Upper lobe of right lung (tissue), 1 donor: Measurements from ENCODE around the gene PLCB4. TPM values are rescaled to one million over a fixed set of nuclear protein-coding genes. Genes with fewer than 3 reads are reported as not detected.

ENCODE experiments used
- ATAC-seq: fragments of 200-7000 bp; cut with Tn5 transposase; one replicate; pipeline ENCODE4 v1.9.1; 2020; ENCODE audit warnings: mild to moderate bottlenecking, moderate library complexity
- DNase-seq: peaks from one replicate; pipeline ENCODE4 v3.0.0-alpha.2; 2020
- H3K27ac ChIP-seq: fragments of 200-600 bp; one replicate; pipeline ENCODE4 v1.8.0; 2022
- H3K27me3 ChIP-seq: fragments of 200-600 bp; one replicate; pipeline ENCODE4 v1.8.0; 2022; ENCODE audit warnings: mild to moderate bottlenecking
- H3K36me3 ChIP-seq: fragments of 200-600 bp; one replicate; pipeline ENCODE4 v1.8.0; 2022
- H3K4me1 ChIP-seq: fragments of 200-600 bp; one replicate; pipeline ENCODE4 v1.8.0; 2022
- H3K4me3 ChIP-seq: fragments of 200-600 bp; one replicate; pipeline ENCODE4 v1.8.0; 2022; ENCODE audit warnings: mild to moderate bottlenecking
- H3K9me3 ChIP-seq: fragments of 200-600 bp; one replicate; pipeline ENCODE4 v1.8.0; 2022
- intact Hi-C: fragments of 100-400 bp; cut with DNase I; formaldehyde crosslinking; loops from one replicate; pipeline ENCODE4 v1.11.0; 2022
- total RNA-seq: library from RNA; stranded (reverse); fragmentation: NEBNext Ultra II Directional; extraction: Animal tissue kit (Norgen Biotek cat#: 25700); gene quantifications from one replicate; pipeline ENCODE4 v1.2.1, GENCODE V29; 2021
- TF ChIP-seq, protein P1 (sequence below): fragments of 200-600 bp; IDR thresholded peaks from one replicate; pipeline ENCODE4 v1.8.0; 2022; ENCODE audit warnings: antibody characterized with exemption
- donor health status: DM: no; HTN: yes; CAD: no; lungs with severe emphysema.

PLCB4 gene
- total RNA-seq, 1 donor from 2014 or later: 7.9 TPM

- ATAC-seq (no peak), DNase-seq (no peak)
- Histone ChIP-seq H3K27ac (no peak overlapping the region), H3K4me3 (no peak overlapping the region), H3K27me3 (no peaks in the 10 kb centered on the region), H3K4me1 (no peaks in the 10 kb centered on the region), H3K36me3 (no peaks in the 10 kb centered on the region), H3K9me3 (no peaks in the 10 kb centered on the region)
- intact Hi-C loops: no loop called here
- TF ChIP-seq, protein P1, sequence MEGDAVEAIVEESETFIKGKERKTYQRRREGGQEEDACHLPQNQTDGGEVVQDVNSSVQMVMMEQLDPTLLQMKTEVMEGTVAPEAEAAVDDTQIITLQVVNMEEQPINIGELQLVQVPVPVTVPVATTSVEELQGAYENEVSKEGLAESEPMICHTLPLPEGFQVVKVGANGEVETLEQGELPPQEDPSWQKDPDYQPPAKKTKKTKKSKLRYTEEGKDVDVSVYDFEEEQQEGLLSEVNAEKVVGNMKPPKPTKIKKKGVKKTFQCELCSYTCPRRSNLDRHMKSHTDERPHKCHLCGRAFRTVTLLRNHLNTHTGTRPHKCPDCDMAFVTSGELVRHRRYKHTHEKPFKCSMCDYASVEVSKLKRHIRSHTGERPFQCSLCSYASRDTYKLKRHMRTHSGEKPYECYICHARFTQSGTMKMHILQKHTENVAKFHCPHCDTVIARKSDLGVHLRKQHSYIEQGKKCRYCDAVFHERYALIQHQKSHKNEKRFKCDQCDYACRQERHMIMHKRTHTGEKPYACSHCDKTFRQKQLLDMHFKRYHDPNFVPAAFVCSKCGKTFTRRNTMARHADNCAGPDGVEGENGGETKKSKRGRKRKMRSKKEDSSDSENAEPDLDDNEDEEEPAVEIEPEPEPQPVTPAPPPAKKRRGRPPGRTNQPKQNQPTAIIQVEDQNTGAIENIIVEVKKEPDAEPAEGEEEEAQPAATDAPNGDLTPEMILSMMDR: no peak
These were observed 117.5 kb downstream of the PLCB4 start for GRCh38 chr20:9186396-9186795.

DNA sequence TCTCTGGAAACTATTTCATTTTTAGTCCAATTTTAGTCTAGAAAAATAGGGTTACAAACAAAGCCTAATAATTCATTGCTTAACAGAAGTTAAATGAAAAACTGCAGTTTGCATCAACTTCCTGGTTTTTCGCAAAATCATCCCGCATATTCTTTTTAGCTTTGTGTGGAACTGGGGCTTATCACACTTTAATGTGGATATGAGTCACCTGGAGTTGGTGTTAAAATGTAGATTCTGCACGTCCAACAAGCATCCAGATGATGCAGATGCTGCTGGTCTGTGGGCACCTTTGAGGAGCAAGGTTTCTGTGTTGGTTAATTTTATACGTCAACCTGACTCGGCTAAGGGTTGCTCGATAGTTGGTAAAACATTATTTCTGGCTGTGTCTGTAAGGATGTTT is 126.1 kb downstream of the PLCB4 start:
- Histone ChIP-seq H3K4me1 (no peaks in the 10 kb centered on the region), H3K9me3 (no peaks in the 10 kb centered on the region), H3K4me3 (no peak overlapping the region), H3K27me3 (no peaks in the 10 kb centered on the region), H3K27ac (no peak overlapping the region), H3K36me3 (no peaks in the 10 kb centered on the region)
- DNase-seq (no peak), ATAC-seq (no peak)
- intact Hi-C loops: no loop called here
- TF ChIP-seq, protein P1: no peak

DNA sequence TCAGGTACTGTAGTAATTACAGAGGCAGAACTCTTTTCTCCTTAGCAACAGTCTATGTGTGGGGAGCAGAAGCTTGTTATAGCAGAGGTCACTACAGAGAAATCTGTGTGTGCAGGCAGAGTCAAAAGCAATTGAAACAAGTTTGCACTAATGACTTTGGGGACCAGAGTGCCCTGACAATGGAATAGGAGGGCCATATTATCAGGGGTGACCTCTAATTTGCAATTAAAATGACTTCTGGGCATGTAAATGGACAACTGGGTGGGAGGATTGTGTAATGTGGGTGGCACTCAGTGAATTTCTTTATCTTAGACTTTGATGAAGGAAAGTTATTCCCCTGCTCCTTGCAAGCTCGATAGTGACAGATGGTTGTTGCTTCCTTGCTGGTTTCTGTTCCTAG is 127.2 kb downstream of the PLCB4 start:
- no peaks in the 10 kb centered on the region for H3K36me3 ChIP-seq
- ATAC-seq (no peak), DNase-seq (no peak)
- intact Hi-C loops: no loop called here
- peaks cover 5% of the 10 kb centered on the region for H3K4me1 ChIP-seq
- TF ChIP-seq, protein P1: no peak
- no peak overlapping the region for H3K27ac ChIP-seq
- no peaks in the 10 kb centered on the region for H3K27me3 ChIP-seq
- no peak overlapping the region for H3K4me3 ChIP-seq
- no peaks in the 10 kb centered on the region for H3K9me3 ChIP-seq

DNA sequence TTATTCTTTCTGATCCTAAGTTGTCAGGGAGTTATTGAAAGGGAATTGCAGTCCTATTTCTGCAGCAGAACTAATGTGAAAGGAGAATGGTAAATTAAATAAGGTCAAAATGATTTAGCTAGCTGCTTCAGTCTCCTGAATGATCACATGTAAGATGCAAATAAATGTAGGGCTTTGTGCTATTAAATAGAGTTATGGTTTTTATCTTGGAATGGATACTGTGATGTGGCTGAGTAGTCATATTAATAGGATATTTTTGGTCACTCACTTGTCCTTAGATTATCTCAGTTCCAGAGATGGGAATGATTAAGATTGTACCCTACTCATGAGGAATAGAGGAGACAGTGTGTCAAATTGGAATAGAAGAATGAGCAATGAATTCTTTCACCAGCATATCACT is 129.6 kb downstream of the PLCB4 start:
- Histone ChIP-seq H3K9me3 (no peaks in the 10 kb centered on the region), H3K36me3 (no peaks in the 10 kb centered on the region), H3K27ac (no peak overlapping the region), H3K4me1 (peaks cover 5% of the 10 kb centered on the region), H3K4me3 (no peak overlapping the region), H3K27me3 (no peaks in the 10 kb centered on the region)
- TF ChIP-seq, protein P1: no peak
- no peak for ATAC-seq
- intact Hi-C loops: no loop called here
- DNase-seq: no peak

- Histone ChIP-seq H3K36me3 (no peaks in the 10 kb centered on the region), H3K27me3 (no peaks in the 10 kb centered on the region), H3K27ac (no peak overlapping the region), H3K4me3 (no peak overlapping the region), H3K4me1 (peaks cover 5% of the 10 kb centered on the region), H3K9me3 (no peaks in the 10 kb centered on the region)
- TF ChIP-seq, protein P1: no peak
- ATAC-seq: no peak
- intact Hi-C loops: no loop called here
- no peak for DNase-seq
These were observed 131.3 kb downstream of the PLCB4 start for GRCh38 chr20:9200196-9200595.

- Histone ChIP-seq H3K27me3 (no peaks in the 10 kb centered on the region), H3K27ac (no peak overlapping the region), H3K4me3 (no peak overlapping the region), H3K4me1 (peaks cover 5% of the 10 kb centered on the region), H3K36me3 (no peaks in the 10 kb centered on the region), H3K9me3 (no peaks in the 10 kb centered on the region)
- TF ChIP-seq, protein P1: no peak
- intact Hi-C loops: no loop called here
- no peak for ATAC-seq
- DNase-seq: no peak
These were observed 131.7 kb downstream of the PLCB4 start for GRCh38 chr20:9200620-9201019.
